Measurements from ENCODE around the gene HSD17B2.

DNA sequence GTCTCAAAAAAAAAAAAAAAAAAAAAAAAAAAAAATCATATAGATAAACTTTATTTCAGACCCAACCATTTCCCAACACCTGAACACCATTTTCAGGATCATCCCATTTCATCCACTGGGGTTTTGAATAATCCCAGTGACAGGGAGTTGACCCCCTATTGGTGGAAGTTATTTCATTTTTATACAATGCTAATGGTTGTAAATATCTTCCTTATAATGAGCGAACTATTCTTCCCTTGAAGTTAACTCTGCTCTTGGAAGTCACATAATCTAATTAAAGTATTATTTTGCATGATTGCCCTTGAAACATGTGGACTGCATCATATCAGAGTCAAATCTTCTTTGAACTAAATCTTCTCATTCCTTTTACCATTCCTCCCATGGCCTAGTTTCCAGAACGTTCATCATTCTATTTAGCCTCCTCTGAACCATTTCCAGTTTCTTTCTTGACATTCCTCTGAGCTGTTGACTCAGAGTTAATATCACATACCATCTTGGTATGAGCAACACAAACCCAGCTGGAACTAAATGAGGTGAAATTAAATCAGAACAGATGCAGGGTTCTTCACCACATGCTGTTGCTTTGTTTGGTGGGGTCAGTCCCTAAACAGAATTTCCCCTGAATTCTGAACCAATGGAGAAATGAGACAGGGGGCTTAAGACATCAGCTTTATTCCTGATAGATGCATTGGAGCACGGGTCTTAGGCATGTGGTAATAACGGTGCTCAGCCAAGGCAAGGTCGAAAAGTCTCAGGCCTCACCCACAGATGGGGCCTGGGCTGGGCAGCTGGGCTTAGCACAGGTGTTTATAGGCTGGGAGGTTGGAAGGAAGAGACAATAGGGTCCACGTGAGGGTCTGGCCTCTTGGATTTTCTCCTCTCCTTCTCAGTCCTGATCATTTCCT lies 8.9 kb downstream of the HSD17B2 start:
- TF ChIP-seq, protein P1, sequence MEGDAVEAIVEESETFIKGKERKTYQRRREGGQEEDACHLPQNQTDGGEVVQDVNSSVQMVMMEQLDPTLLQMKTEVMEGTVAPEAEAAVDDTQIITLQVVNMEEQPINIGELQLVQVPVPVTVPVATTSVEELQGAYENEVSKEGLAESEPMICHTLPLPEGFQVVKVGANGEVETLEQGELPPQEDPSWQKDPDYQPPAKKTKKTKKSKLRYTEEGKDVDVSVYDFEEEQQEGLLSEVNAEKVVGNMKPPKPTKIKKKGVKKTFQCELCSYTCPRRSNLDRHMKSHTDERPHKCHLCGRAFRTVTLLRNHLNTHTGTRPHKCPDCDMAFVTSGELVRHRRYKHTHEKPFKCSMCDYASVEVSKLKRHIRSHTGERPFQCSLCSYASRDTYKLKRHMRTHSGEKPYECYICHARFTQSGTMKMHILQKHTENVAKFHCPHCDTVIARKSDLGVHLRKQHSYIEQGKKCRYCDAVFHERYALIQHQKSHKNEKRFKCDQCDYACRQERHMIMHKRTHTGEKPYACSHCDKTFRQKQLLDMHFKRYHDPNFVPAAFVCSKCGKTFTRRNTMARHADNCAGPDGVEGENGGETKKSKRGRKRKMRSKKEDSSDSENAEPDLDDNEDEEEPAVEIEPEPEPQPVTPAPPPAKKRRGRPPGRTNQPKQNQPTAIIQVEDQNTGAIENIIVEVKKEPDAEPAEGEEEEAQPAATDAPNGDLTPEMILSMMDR (conservative IDR thresholded peaks at IDR 0.05; ENCODE audit: low read depth, low read length) = no peak
- TF ChIP-seq EZH2 (IDR thresholded peaks at IDR 0.05; ENCODE audit: low read length, unreplicated experiment) (no peak), EZH2phosphoT487 (IDR thresholded peaks at IDR 0.05; ENCODE audit: borderline replicate concordance, low read length) (no peak)
